H1 (cell line): ENCODE results near the gene HABP4.

Experiments
- JUND ChIP-seq: IDR thresholded peaks from 2 replicates; pipeline ENCODE4 v1.6.1; 2011; ENCODE audit warnings: mild to moderate bottlenecking, improper control_type of control experiment, low read length
- PHF8 ChIP-seq: fragments of 200-600 bp; sonication (generic); conservative IDR thresholded peaks from 2 replicates; pipeline ENCODE4 v1.7.1; 2012; ENCODE audit warnings: low read depth, mild to moderate bottlenecking, inconsistent platforms, low read length, moderate library complexity
- POLR2A ChIP-seq, 2 experiments: IDR thresholded peaks; 1 replicate in 1 of 2; 2 replicates in 1 of 2; pipeline ENCODE4 v1.6.1; 2011; ENCODE audit warnings: low read depth in 2 of 2, low read length in 2 of 2, mild to moderate bottlenecking in 2 of 2; ENCODE audit errors: control extremely low read depth in 1 of 2
- RNF2 ChIP-seq: fragments of 200-900, 300-1000 bp; sonication (generic); IDR thresholded peaks from 2 replicates; pipeline ENCODE4 v1.7.1; 2016; ENCODE audit warnings: borderline replicate concordance, low read depth, mild to moderate bottlenecking, antibody characterized with exemption, low read length; ENCODE audit not compliant: poor library complexity, severe bottlenecking; ENCODE audit errors: missing control alignments
- SP1 ChIP-seq: IDR thresholded peaks from 2 replicates; pipeline ENCODE4 v1.6.1; 2011; ENCODE audit warnings: low read depth, low read length
- SP2 ChIP-seq: IDR thresholded peaks from 2 replicates; pipeline ENCODE4 v1.6.1; 2012; ENCODE audit warnings: mild to moderate bottlenecking, low read length, inconsistent platforms
- SRF ChIP-seq: IDR thresholded peaks from 2 replicates; pipeline ENCODE4 v1.6.1; 2011; ENCODE audit warnings: mild to moderate bottlenecking, low read depth, low read length, moderate library complexity
- SUZ12 ChIP-seq: fragments of 200-600 bp; sonication (generic); IDR thresholded peaks from 2 replicates; pipeline ENCODE4 v1.6.1; 2012; ENCODE audit warnings: mild to moderate bottlenecking, inconsistent platforms, low read length, moderate library complexity, mixed read lengths
- TBP ChIP-seq: IDR thresholded peaks from 2 replicates; pipeline ENCODE4 v1.6.1; 2011; ENCODE audit warnings: low read depth, low read length, improper control_type of control experiment
- TF ChIP-seq, protein P1 (sequence below), 3 experiments: IDR thresholded peaks; 1 replicate in 2 of 3; 2 replicates in 1 of 3; pipeline versions ENCODE4 v1.5.1 to v1.6.1; 2011; ENCODE audit warnings: low read length in 3 of 3, mild to moderate bottlenecking in 3 of 3, inconsistent platforms in 2 of 3, low read depth in 1 of 3, moderate library complexity in 1 of 3; ENCODE audit not compliant: insufficient read depth in 1 of 3; ENCODE audit errors: control extremely low read depth in 1 of 3
- TF ChIP-seq, protein P2 (sequence below): IDR thresholded peaks from 2 replicates; pipeline ENCODE4 v1.6.1; 2011; ENCODE audit warnings: low read length, improper control_type of control experiment

DNA sequence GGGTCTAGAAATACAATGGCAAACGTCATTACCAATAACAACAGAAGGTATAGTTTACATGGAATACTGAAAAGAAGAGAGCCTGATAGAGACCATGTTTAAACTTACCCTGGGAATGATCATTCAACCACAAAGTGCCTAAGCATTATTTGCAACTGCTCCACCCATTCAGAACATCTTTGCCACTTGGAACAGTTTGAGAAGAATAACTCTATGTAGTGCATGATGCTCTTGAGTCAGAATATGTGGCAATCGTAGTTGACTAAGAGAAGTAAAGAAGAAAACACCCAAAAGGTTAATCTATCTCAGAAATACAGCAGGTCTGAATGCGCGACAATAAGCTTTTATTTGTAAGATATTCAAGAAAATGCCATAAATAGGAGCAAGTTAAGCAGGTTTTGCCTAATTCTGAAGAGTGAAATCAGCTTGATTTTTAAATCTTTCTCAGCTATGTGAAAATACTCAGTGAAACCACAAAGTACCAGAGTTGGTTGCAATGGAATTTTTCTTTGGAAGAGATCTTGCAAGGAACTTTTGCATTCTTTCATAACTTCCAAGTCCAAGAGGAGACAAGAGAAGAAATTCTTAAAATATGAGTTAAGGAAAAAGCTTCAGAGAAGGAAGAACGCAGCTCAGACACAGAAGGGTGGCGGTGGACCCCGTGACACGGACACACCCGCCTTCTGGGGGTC is 64.3 kb downstream of the HABP4 start:
- TF ChIP-seq, protein P1, sequence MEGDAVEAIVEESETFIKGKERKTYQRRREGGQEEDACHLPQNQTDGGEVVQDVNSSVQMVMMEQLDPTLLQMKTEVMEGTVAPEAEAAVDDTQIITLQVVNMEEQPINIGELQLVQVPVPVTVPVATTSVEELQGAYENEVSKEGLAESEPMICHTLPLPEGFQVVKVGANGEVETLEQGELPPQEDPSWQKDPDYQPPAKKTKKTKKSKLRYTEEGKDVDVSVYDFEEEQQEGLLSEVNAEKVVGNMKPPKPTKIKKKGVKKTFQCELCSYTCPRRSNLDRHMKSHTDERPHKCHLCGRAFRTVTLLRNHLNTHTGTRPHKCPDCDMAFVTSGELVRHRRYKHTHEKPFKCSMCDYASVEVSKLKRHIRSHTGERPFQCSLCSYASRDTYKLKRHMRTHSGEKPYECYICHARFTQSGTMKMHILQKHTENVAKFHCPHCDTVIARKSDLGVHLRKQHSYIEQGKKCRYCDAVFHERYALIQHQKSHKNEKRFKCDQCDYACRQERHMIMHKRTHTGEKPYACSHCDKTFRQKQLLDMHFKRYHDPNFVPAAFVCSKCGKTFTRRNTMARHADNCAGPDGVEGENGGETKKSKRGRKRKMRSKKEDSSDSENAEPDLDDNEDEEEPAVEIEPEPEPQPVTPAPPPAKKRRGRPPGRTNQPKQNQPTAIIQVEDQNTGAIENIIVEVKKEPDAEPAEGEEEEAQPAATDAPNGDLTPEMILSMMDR (IDR thresholded peaks at IDR 0.05; ENCODE audit: control extremely low read depth in 1 of 3, insufficient read depth in 1 of 3, low read depth in 1 of 3, low read length in 3 of 3): no peak
- no peak for TF ChIP-seq JUND
- TF ChIP-seq POLR2A (IDR thresholded peaks at IDR 0.05; ENCODE audit: control extremely low read depth in 1 of 2, low read depth in 2 of 2, low read length in 2 of 2): no peak
- TF ChIP-seq RNF2: no peak
- TF ChIP-seq SP2: no peak
- TF ChIP-seq PHF8: no peak
- TF ChIP-seq SUZ12: no peak
- TF ChIP-seq TBP: no peak
- no peak for TF ChIP-seq SP1
- TF ChIP-seq SRF: no peak
- TF ChIP-seq, protein P2, sequence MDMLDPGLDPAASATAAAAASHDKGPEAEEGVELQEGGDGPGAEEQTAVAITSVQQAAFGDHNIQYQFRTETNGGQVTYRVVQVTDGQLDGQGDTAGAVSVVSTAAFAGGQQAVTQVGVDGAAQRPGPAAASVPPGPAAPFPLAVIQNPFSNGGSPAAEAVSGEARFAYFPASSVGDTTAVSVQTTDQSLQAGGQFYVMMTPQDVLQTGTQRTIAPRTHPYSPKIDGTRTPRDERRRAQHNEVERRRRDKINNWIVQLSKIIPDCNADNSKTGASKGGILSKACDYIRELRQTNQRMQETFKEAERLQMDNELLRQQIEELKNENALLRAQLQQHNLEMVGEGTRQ: no peak
